IMR-90 (cell line): Measurements from ENCODE around the gene MARF1. TPM values are rescaled to one million over a fixed set of nuclear protein-coding genes. Genes with fewer than 3 reads are reported as not detected.
"Not testable (repeated sequence)": the region's sequence is repeated elsewhere in the genome, so short reads cannot be mapped to it uniquely, and the experiment has no call there.

Experiments
- ATAC-seq: fragments of 200-7000 bp; cut with Tn5 transposase; 2 replicates; pipeline ENCODE4 v1.9.1; 2020; ENCODE audit warnings: low read depth, mild to moderate bottlenecking, moderate library complexity
- BruUV-seq: library from RNA; stranded (reverse); fragments of 400-500 nt; replicated peaks from 2 replicates; lab custom pipeline; 2021; lab: Mats Ljungman, UMichigan
- CTCF ChIA-PET: fragments of 300-600 bp; formaldehyde crosslinking; extraction: SDS; loops from one replicate; lab custom pipeline; 2021; ENCODE audit warnings: antibody characterized with exemption; lab: Yijun Ruan, JAX
- POLR2A ChIA-PET: fragments of 300-600 bp; sonication (Branson Sonifier 250); formaldehyde crosslinking; loops from one replicate; lab custom pipeline; 2022; ENCODE audit warnings: antibody characterized with exemption; ENCODE audit not compliant: unreplicated experiment; lab: Charles Lee
- DNase-seq: peaks from one replicate; pipeline ENCODE4 v3.0.0; 2013
- H2AFZ ChIP-seq: replicated peaks from 2 replicates; pipeline ENCODE3; 2013; ENCODE audit warnings: low read length, mild to moderate bottlenecking; ENCODE audit not compliant: poor library complexity
- H2AK5ac ChIP-seq: 2 replicates; pipeline ENCODE4 v1.6.1; 2013; ENCODE audit warnings: low read depth, low read length, inconsistent platforms
- H2AK9ac ChIP-seq: replicated peaks from 2 replicates; pipeline ENCODE3; 2013; ENCODE audit warnings: mild to moderate bottlenecking, low read depth, low read length, moderate library complexity; ENCODE audit not compliant: poor library complexity
- H2BK120ac ChIP-seq: 2 replicates; pipeline ENCODE4 v1.6.1; 2013; ENCODE audit warnings: low read depth, low read length, inconsistent platforms
- H2BK15ac ChIP-seq: 3 replicates; pipeline ENCODE4 v1.6.1; 2013; ENCODE audit warnings: low read depth, low read length, inconsistent platforms
- H2BK20ac ChIP-seq: 2 replicates; pipeline ENCODE4 v1.6.1; 2013; ENCODE audit warnings: low read depth, mild to moderate bottlenecking, inconsistent platforms, low read length, moderate library complexity
- H2BK5ac ChIP-seq: 2 replicates; pipeline ENCODE4 v1.6.1; 2013; ENCODE audit warnings: mild to moderate bottlenecking, low read depth, low read length, inconsistent platforms; ENCODE audit not compliant: poor library complexity, severe bottlenecking
- H3K14ac ChIP-seq: replicated peaks from 2 replicates; pipeline ENCODE4 v1.6.1; 2013; ENCODE audit warnings: low read depth, low read length, inconsistent platforms
- H3K18ac ChIP-seq: 2 replicates; pipeline ENCODE4 v1.6.1; 2013; ENCODE audit warnings: low read depth, low read length, control low read depth
- H3K23ac ChIP-seq: 2 replicates; pipeline ENCODE4 v1.6.1; 2013; ENCODE audit warnings: low read depth, low read length, inconsistent platforms
- H3K27ac ChIP-seq: 2 replicates; pipeline ENCODE4 v1.5.1; 2013; ENCODE audit warnings: mild to moderate bottlenecking, control low read depth, low read length; ENCODE audit not compliant: insufficient read depth
- H3K27me3 ChIP-seq: 2 replicates; pipeline ENCODE4 v1.6.1; 2013; ENCODE audit warnings: low read length; ENCODE audit not compliant: control insufficient read depth, insufficient read depth
- H3K36me3 ChIP-seq: 2 replicates; pipeline ENCODE4 v1.6.1; 2013; ENCODE audit warnings: low read length, mixed read lengths; ENCODE audit not compliant: control insufficient read depth, insufficient read depth
- H3K4ac ChIP-seq: 2 replicates; pipeline ENCODE4 v1.6.1; 2013; ENCODE audit warnings: low read depth, low read length, inconsistent platforms
- H3K4me1 ChIP-seq: 2 replicates; pipeline ENCODE4 v1.6.1; 2013; ENCODE audit warnings: low read length, mixed read lengths; ENCODE audit not compliant: control insufficient read depth, insufficient read depth
- H3K4me2 ChIP-seq: 2 replicates; pipeline ENCODE4 v1.6.1; 2013; ENCODE audit warnings: low read depth, mild to moderate bottlenecking, control low read depth, low read length, moderate library complexity
- H3K4me3 ChIP-seq: 2 replicates; pipeline ENCODE4 v1.5.1; 2013; ENCODE audit warnings: low read depth, mild to moderate bottlenecking, control low read depth, low read length, moderate library complexity; ENCODE audit not compliant: insufficient read depth
- H3K56ac ChIP-seq: 2 replicates; pipeline ENCODE4 v1.6.1; 2013; ENCODE audit warnings: low read length, inconsistent platforms; ENCODE audit not compliant: insufficient read depth; ENCODE audit errors: extremely low read depth
- H3K79me1 ChIP-seq, 2 experiments: 2 replicates each; pipeline ENCODE4 v1.6.1; 2013; ENCODE audit warnings: low read length in 2 of 2, inconsistent platforms in 1 of 2, low read depth in 1 of 2
- H3K9ac ChIP-seq: 2 replicates; pipeline ENCODE4 v1.6.1; 2013; ENCODE audit warnings: low read depth, low read length, control low read depth
- H3K9me1 ChIP-seq: 2 replicates; pipeline ENCODE4 v1.6.1; 2013; ENCODE audit warnings: low read length, inconsistent platforms; ENCODE audit not compliant: insufficient read depth
- H3K9me3 ChIP-seq: 2 replicates; pipeline ENCODE4 v1.6.1; 2013; ENCODE audit warnings: low read length; ENCODE audit not compliant: control insufficient read depth, insufficient read depth
- H4K20me1 ChIP-seq: 2 replicates; pipeline ENCODE4 v1.6.1; 2013; ENCODE audit warnings: low read length, inconsistent platforms; ENCODE audit not compliant: insufficient read depth
- H4K5ac ChIP-seq: 2 replicates; pipeline ENCODE4 v1.6.1; 2013; ENCODE audit warnings: mild to moderate bottlenecking, low read depth, low read length, control low read depth
- H4K8ac ChIP-seq, 2 experiments: 2 replicates each; pipeline ENCODE4 v1.6.1; 2013; ENCODE audit warnings: low read depth in 2 of 2, low read length in 2 of 2, control low read depth in 1 of 2, inconsistent platforms in 1 of 2
- H4K91ac ChIP-seq: 2 replicates; pipeline ENCODE4 v1.6.1; 2013; ENCODE audit warnings: low read depth, low read length, inconsistent platforms; ENCODE audit not compliant: insufficient read depth
- CEBPB ChIP-seq: IDR thresholded peaks from 2 replicates; pipeline ENCODE4 v1.6.1; 2012; ENCODE audit warnings: low read depth, low read length, improper control_type of control experiment
- CHD1 ChIP-seq: IDR thresholded peaks from 2 replicates; pipeline ENCODE4 v1.6.1; 2012; ENCODE audit warnings: low read depth, low read length, improper control_type of control experiment
- FOS ChIP-seq: fragments of 150-350 bp; IDR thresholded peaks from 2 replicates; pipeline ENCODE4 v1.6.1; 2016; ENCODE audit warnings: low read depth, low read length
- MXI1 ChIP-seq: IDR thresholded peaks from 2 replicates; pipeline ENCODE4 v1.6.1; 2012; ENCODE audit warnings: low read depth, mild to moderate bottlenecking, low read length, moderate library complexity, borderline replicate concordance
- RAD21 ChIP-seq: IDR thresholded peaks from 2 replicates; pipeline ENCODE4 v1.6.1; 2012; ENCODE audit warnings: low read length, improper control_type of control experiment
- RCOR1 ChIP-seq: IDR thresholded peaks from 2 replicates; pipeline ENCODE4 v1.6.1; 2012; ENCODE audit warnings: mild to moderate bottlenecking, low read length, improper control_type of control experiment; ENCODE audit not compliant: insufficient replicate concordance
- RFX5 ChIP-seq: IDR thresholded peaks from 2 replicates; pipeline ENCODE4 v1.8.0; 2012; ENCODE audit warnings: low read depth, mild to moderate bottlenecking, low read length, moderate library complexity
- SMC3 ChIP-seq: fragments of 150-350 bp; IDR thresholded peaks from 2 replicates; pipeline ENCODE4 v1.6.1; 2016; ENCODE audit warnings: low read depth, mild to moderate bottlenecking, antibody characterized with exemption, low read length, moderate library complexity
- WGBS, 2 experiments: methylation state at CpG; one replicate each; pipeline versions ENCODE4 v1.1.5 to v1.1.7; 2013; ENCODE audit warnings: missing lambda C conversion rate in 2 of 2; ENCODE audit not compliant: insufficient read length in 1 of 2; ENCODE audit errors: extremely low coverage in 2 of 2; 5-methylcytosine and 5-hydroxymethylcytosine counted together
- dilution Hi-C: fragments of 300-500 bp; cut with HindIII; formaldehyde crosslinking; loops from one replicate; pipeline ENCODE4 v1.14.3; 2018; ENCODE audit warnings: low sequenced_read_pairs; ENCODE audit not compliant: unreplicated experiment
- in situ Hi-C: fragments of 300-500 bp; cut with MboI; formaldehyde crosslinking; loops from 3 replicates; pipeline ENCODE4 v1.14.3; 2019; ENCODE audit warnings: low sequenced_read_pairs, inconsistent platforms, mixed read lengths
- intact Hi-C: fragments of 100-400 bp; cut with micrococcal nuclease; formaldehyde crosslinking; loops from 2 replicates; pipeline ENCODE4 v1.10.0; 2022
- polyA plus RNA-seq, 3 experiments: library from polyadenylated mRNA; depleted of rRNA; stranded (reverse); fragments of >200 nt; gene quantifications; 2 replicates each; pipeline ENCODE4 v1.2.3, GENCODE V29; 2012; ENCODE audit warnings: low replicate concordance in 1 of 3
- total RNA-seq: library from RNA; depleted of rRNA; stranded (reverse); fragments of >200 nt; gene quantifications from 2 replicates; pipeline ENCODE4 v1.2.3, GENCODE V29; 2012
- TF ChIP-seq, protein P1 (sequence below): conservative IDR thresholded peaks from 2 replicates; pipeline ENCODE4 v1.5.1; 2012; ENCODE audit warnings: mild to moderate bottlenecking, low read depth, low read length, improper control_type of control experiment

Gene MARF1
- total and polyA plus RNA-seq, 2 of the 4 experiments (the other 2 are of a cell fraction), result 9.0 to 12.9 TPM

DNA sequence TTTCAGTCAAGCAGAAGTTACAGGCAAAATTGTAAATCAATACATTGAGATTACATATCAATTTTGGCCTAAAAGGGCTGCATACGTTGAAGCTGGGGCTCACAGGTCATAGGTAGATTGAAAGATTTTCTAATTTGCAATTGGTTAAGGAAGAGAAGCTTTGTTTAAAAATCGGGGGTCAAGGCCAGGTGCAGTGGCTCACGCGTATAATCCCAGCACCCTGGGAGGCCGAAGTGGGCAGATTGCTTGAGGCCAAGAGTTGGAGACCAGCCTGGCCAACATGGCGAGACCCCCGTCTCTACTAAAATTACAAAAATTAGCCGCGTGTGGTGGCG, 68.4 kb downstream of the MARF1 start:
- no peak overlapping the region for H3K56ac ChIP-seq
- CTCF ChIA-PET, result no interaction called here

GRCh38 chr16:15573896-15574613, 68.9 kb downstream of the MARF1 start:
- H3K27ac ChIP-seq, H2AFZ ChIP-seq, in situ Hi-C loops, H3K18ac ChIP-seq, H2BK15ac ChIP-seq, H3K4me3 ChIP-seq, POLR2A ChIA-PET, H3K79me1 ChIP-seq, CTCF ChIA-PET, H3K27me3 ChIP-seq, H3K14ac ChIP-seq, H3K9me3 ChIP-seq, H2BK5ac ChIP-seq, H2AK5ac ChIP-seq, H4K20me1 ChIP-seq, H3K56ac ChIP-seq, H4K5ac ChIP-seq, H3K9ac ChIP-seq, dilution Hi-C loops, H3K4me2 ChIP-seq, H3K23ac ChIP-seq, H4K8ac ChIP-seq, H4K91ac ChIP-seq, H3K9me1 ChIP-seq, BruUV-seq, H2BK20ac ChIP-seq, DNase-seq, intact Hi-C loops, H2BK120ac ChIP-seq, H2AK9ac ChIP-seq, H3K4ac ChIP-seq, ATAC-seq: not testable (repeated sequence)
- H3K4me1 ChIP-seq, result peaks cover 12% of the 10 kb centered on the region
- peaks cover 13% of the 10 kb centered on the region for H3K36me3 ChIP-seq
- no CpG with 5 or more reads among the region's 11 CpGs for WGBS, 2 experiments

More for the DNA sequence above, 68.4 kb downstream of the MARF1 start:
- no peak overlapping the region for H3K27ac ChIP-seq
- H2AK5ac ChIP-seq, result no peak overlapping the region
- DNase-seq (no peak), ATAC-seq (no peak)
- in situ Hi-C loops, result no loop called here
- no peak overlapping the region for H4K91ac ChIP-seq
- no peak overlapping the region for H3K23ac ChIP-seq
- POLR2A ChIA-PET, result no interaction called here
- H3K9ac ChIP-seq, result no peak overlapping the region
- dilution Hi-C loops, result no loop called here
- H3K9me1 ChIP-seq, result peaks cover 12% of the 10 kb centered on the region; the same call in 1 of the 2 replicates
- H2BK5ac ChIP-seq, result no peak overlapping the region
- no peak overlapping the region for H3K4ac ChIP-seq
- H2AK9ac ChIP-seq, result no peak overlapping the region
- no peak overlapping the region for H3K18ac ChIP-seq
- no peak overlapping the region for H3K4me2 ChIP-seq
- no peak overlapping the region for H3K14ac ChIP-seq
- H2BK15ac ChIP-seq, result no peak overlapping the region
- no peaks in the 10 kb centered on the region for H3K27me3 ChIP-seq
- WGBS, 2 experiments, result 95% methylated on average over 4 of the region's 10 CpGs; no CpG with 5 or more reads in 1 of the 2 experiments
- H3K4me1 ChIP-seq, result peaks cover 12% of the 10 kb centered on the region
- H3K79me1 ChIP-seq, result peaks cover 7 to 8% of the 10 kb centered on the region in 2 experiments; a peak in 3 of 4 replicates
- BruUV-seq, result no TSS peak
- no peaks in the 10 kb centered on the region for H3K9me3 ChIP-seq
- H2AFZ ChIP-seq, result no peak overlapping the region
- intact Hi-C loops, result no loop called here
- H4K5ac ChIP-seq, result no peak overlapping the region
- H2BK20ac ChIP-seq, result no peak overlapping the region
- no peak for TF ChIP-seq FOS
- TF ChIP-seq CHD1, result no peak
- no peak for TF ChIP-seq RCOR1
- no peak for TF ChIP-seq RFX5
- TF ChIP-seq SMC3, result no peak
- no peak for TF ChIP-seq RAD21
- TF ChIP-seq CEBPB, result no peak
- TF ChIP-seq, protein P1, sequence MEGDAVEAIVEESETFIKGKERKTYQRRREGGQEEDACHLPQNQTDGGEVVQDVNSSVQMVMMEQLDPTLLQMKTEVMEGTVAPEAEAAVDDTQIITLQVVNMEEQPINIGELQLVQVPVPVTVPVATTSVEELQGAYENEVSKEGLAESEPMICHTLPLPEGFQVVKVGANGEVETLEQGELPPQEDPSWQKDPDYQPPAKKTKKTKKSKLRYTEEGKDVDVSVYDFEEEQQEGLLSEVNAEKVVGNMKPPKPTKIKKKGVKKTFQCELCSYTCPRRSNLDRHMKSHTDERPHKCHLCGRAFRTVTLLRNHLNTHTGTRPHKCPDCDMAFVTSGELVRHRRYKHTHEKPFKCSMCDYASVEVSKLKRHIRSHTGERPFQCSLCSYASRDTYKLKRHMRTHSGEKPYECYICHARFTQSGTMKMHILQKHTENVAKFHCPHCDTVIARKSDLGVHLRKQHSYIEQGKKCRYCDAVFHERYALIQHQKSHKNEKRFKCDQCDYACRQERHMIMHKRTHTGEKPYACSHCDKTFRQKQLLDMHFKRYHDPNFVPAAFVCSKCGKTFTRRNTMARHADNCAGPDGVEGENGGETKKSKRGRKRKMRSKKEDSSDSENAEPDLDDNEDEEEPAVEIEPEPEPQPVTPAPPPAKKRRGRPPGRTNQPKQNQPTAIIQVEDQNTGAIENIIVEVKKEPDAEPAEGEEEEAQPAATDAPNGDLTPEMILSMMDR, result no peak
- no peak for TF ChIP-seq MXI1
- H3K36me3 ChIP-seq, result peaks cover 8% of the 10 kb centered on the region
- no peak overlapping the region for H2BK120ac ChIP-seq
- H4K8ac ChIP-seq, result no peak overlapping the region
- H4K20me1 ChIP-seq, result no peaks in the 10 kb centered on the region
- no peak overlapping the region for H3K4me3 ChIP-seq
